Upper lobe of right lung (tissue), 1 donor: ENCODE measurements around the gene KCND3. TPM values are rescaled to one million over a fixed set of nuclear protein-coding genes. Genes with fewer than 3 reads are reported as not detected.

Experiments
- ATAC-seq: fragments of 200-7000 bp; cut with Tn5 transposase; one replicate; pipeline ENCODE4 v1.9.1; 2020; ENCODE audit warnings: mild to moderate bottlenecking, moderate library complexity
- DNase-seq: peaks from one replicate; pipeline ENCODE4 v3.0.0-alpha.2; 2020
- H3K27ac ChIP-seq: fragments of 200-600 bp; one replicate; pipeline ENCODE4 v1.8.0; 2022
- H3K27me3 ChIP-seq: fragments of 200-600 bp; one replicate; pipeline ENCODE4 v1.8.0; 2022; ENCODE audit warnings: mild to moderate bottlenecking
- H3K36me3 ChIP-seq: fragments of 200-600 bp; one replicate; pipeline ENCODE4 v1.8.0; 2022
- H3K4me1 ChIP-seq: fragments of 200-600 bp; one replicate; pipeline ENCODE4 v1.8.0; 2022
- H3K4me3 ChIP-seq: fragments of 200-600 bp; one replicate; pipeline ENCODE4 v1.8.0; 2022; ENCODE audit warnings: mild to moderate bottlenecking
- H3K9me3 ChIP-seq: fragments of 200-600 bp; one replicate; pipeline ENCODE4 v1.8.0; 2022
- CTCF ChIP-seq: fragments of 200-600 bp; IDR thresholded peaks from one replicate; pipeline ENCODE4 v1.8.0; 2022; ENCODE audit warnings: antibody characterized with exemption
- intact Hi-C: fragments of 100-400 bp; cut with DNase I; formaldehyde crosslinking; loops from one replicate; pipeline ENCODE4 v1.11.0; 2022
- total RNA-seq: library from RNA; stranded (reverse); fragmentation: NEBNext Ultra II Directional; extraction: Animal tissue kit (Norgen Biotek cat#: 25700); gene quantifications from one replicate; pipeline ENCODE4 v1.2.1, GENCODE V29; 2021
- donor health status: DM: no; HTN: yes; CAD: no; lungs with severe emphysema.

Gene KCND3
- total RNA-seq, 1 donor from 2014 or later = 6.3 TPM

GRCh38 chr1:111832521-111833155, 156.8 kb downstream of the KCND3 start:
- Histone ChIP-seq H3K27me3 (no peaks in the 10 kb centered on the region), H3K27ac (no peak overlapping the region), H3K9me3 (no peaks in the 10 kb centered on the region), H3K4me3 (no peak overlapping the region), H3K36me3 (no peaks in the 10 kb centered on the region), H3K4me1 (no peaks in the 10 kb centered on the region)
- ATAC-seq (no peak), DNase-seq (no peak)
- no peak for TF ChIP-seq CTCF
- intact Hi-C loops = no loop called here

- no peak for TF ChIP-seq CTCF
- Histone ChIP-seq H3K36me3 (no peaks in the 10 kb centered on the region), H3K4me3 (no peak overlapping the region), H3K9me3 (no peaks in the 10 kb centered on the region), H3K4me1 (no peaks in the 10 kb centered on the region), H3K27me3 (no peaks in the 10 kb centered on the region), H3K27ac (no peak overlapping the region)
- DNase-seq (no peak), ATAC-seq (no peak)
- intact Hi-C loops = no loop called here
These were observed 158.3 kb downstream of the KCND3 start for GRCh38 chr1:111831153-111831552.

GRCh38 chr1:111827946-111828345, 161.5 kb downstream of the KCND3 start:
- intact Hi-C loops = no loop called here
- H3K4me1 ChIP-seq = no peaks in the 10 kb centered on the region
- H3K36me3 ChIP-seq = no peaks in the 10 kb centered on the region
- TF ChIP-seq CTCF = no peak
- no peak overlapping the region for H3K4me3 ChIP-seq
- DNase-seq = no peak
- H3K27me3 ChIP-seq = no peaks in the 10 kb centered on the region
- no peak overlapping the region for H3K27ac ChIP-seq
- no peak for ATAC-seq
- H3K9me3 ChIP-seq = no peaks in the 10 kb centered on the region

- Histone ChIP-seq H3K36me3 (no peaks in the 10 kb centered on the region), H3K9me3 (no peaks in the 10 kb centered on the region), H3K4me3 (no peak overlapping the region), H3K4me1 (no peaks in the 10 kb centered on the region), H3K27me3 (no peaks in the 10 kb centered on the region), H3K27ac (no peak overlapping the region)
- TF ChIP-seq CTCF = no peak
- DNase-seq = no peak
- no peak for ATAC-seq
- intact Hi-C loops = no loop called here
These were observed 163.2 kb downstream of the KCND3 start for GRCh38 chr1:111826278-111826677.

GRCh38 chr1:111825217-111825616, 164.3 kb downstream of the KCND3 start:
- peak; percentile 38 for ATAC-seq
- H3K36me3 ChIP-seq = no peaks in the 10 kb centered on the region
- no peak overlapping the region for H3K27ac ChIP-seq

More at GRCh38 chr1:111825217-111825616, 164.3 kb downstream of the KCND3 start:
- no peaks in the 10 kb centered on the region for H3K9me3 ChIP-seq
- intact Hi-C loops = no loop called here
- no peak for DNase-seq
- TF ChIP-seq CTCF = no peak
- H3K4me3 ChIP-seq = no peak overlapping the region
- no peaks in the 10 kb centered on the region for H3K4me1 ChIP-seq
- H3K27me3 ChIP-seq = no peaks in the 10 kb centered on the region
